Epithelial cell of esophagus (primary cell): ENCODE results near the gene OSTF1.

Experiments used
- DNase-seq: peaks from one replicate; pipeline ENCODE4 v3.0.0; 2010; ENCODE audit warnings: low read depth
- H3K4me3 ChIP-seq: 2 replicates; pipeline ENCODE4 v1.5.1; 2011; ENCODE audit warnings: mild to moderate bottlenecking, low read length, control low read depth
- TF ChIP-seq, protein P1 (sequence below): IDR thresholded peaks from 2 replicates; pipeline ENCODE4 v1.5.1; 2011; ENCODE audit warnings: low read depth, mild to moderate bottlenecking, low read length, control low read depth, inconsistent platforms; ENCODE audit not compliant: insufficient read depth; ENCODE audit errors: missing control alignments

The OSTF1 gene

GRCh38 chr9:75053869-75054268, 34.4 kb upstream of the OSTF1 start:
- TF ChIP-seq, protein P1, sequence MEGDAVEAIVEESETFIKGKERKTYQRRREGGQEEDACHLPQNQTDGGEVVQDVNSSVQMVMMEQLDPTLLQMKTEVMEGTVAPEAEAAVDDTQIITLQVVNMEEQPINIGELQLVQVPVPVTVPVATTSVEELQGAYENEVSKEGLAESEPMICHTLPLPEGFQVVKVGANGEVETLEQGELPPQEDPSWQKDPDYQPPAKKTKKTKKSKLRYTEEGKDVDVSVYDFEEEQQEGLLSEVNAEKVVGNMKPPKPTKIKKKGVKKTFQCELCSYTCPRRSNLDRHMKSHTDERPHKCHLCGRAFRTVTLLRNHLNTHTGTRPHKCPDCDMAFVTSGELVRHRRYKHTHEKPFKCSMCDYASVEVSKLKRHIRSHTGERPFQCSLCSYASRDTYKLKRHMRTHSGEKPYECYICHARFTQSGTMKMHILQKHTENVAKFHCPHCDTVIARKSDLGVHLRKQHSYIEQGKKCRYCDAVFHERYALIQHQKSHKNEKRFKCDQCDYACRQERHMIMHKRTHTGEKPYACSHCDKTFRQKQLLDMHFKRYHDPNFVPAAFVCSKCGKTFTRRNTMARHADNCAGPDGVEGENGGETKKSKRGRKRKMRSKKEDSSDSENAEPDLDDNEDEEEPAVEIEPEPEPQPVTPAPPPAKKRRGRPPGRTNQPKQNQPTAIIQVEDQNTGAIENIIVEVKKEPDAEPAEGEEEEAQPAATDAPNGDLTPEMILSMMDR, result no peak
- no peak for DNase-seq
- no peak overlapping the region for H3K4me3 ChIP-seq

DNA sequence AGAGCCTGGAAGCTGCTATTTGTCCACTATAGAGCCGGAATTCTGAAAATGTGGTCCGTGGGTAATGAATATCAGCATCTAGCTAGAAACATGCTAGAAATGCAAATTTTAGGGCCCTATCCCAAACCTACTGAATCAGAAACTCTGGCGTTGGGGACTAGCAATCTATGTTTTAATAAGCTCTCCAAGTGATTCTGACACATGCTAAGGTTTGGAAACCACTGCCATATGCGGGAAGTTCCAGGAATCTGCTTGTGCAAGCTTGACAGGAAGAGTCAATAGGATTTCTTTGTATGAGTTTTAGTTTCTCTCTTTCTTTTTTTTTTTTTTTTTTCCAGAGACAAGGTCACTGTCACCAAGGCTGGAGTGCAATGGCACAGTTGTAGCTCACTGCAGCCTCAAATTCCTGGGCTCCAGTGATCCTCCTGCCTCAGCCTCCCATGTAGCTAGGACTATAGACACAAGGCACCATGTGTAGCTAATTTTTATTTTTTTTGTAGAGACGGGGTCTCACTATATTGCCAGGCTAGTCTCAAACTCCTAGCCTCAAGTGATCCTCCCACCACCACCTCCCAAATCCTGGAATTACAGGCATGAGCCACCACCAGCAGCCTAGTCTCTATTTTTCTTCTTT, 33.8 kb upstream of the OSTF1 start:
- no peak overlapping the region for H3K4me3 ChIP-seq
- DNase-seq, result no peak
- TF ChIP-seq, protein P1, result no peak

DNA sequence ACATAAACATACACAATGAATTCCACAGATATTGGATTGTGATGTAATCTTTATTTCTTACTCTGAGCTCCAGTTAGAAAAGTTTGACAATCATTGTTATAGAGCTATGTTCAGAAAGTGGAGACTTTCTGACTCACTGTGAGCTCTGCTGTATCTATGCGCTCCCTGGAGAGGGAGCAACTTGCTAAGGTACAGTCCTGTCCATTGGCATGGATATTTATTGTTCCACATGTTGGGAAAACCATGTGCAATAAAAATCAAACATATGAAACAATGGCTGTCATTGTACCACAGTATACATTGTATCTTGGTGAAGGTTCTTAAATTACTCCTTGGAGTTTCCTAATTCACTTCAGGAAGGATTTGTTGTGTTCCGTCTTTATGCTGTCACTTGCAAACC, 27.1 kb upstream of the OSTF1 start:
- H3K4me3 ChIP-seq, result no peak overlapping the region
- DNase-seq, result no peak
- TF ChIP-seq, protein P1, result no peak

DNA sequence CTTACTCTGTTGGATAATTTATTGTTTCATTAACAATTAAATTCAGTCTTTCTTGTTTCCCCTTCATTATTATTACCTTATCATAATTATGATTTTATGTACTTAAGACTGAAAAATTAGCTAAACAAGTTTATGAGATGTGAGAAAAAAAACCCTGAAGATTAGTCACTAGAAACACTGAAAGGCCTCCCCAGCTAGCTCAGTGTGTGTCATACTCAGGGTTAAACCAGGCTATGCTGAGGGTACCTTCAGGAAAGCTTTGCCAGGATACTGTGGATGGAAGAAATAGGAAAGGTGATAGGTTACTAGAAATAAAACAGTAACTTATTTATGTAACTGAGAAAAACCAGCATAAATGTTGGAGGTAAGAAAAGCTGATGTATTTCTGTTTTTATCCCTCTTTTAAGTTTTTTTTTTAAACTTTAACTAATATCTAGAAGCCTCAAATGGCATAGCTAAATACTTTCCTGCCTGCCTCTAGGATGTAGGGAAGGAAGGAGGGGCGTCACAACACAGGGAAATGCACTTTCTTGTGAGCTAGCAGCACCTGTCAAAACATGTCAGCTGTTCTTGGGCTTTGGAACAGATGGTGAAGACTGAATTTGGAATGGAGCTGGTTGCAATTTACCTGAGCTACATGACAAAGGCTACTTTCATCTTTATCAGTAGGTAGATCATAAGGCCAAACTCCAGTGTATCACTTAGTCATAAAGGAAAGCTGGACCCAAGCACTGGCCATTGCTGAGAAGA, 24.6 kb upstream of the OSTF1 start:
- peak; percentile 73 for DNase-seq
- H3K4me3 ChIP-seq, result no peak overlapping the region
- TF ChIP-seq, protein P1, result no peak

DNA sequence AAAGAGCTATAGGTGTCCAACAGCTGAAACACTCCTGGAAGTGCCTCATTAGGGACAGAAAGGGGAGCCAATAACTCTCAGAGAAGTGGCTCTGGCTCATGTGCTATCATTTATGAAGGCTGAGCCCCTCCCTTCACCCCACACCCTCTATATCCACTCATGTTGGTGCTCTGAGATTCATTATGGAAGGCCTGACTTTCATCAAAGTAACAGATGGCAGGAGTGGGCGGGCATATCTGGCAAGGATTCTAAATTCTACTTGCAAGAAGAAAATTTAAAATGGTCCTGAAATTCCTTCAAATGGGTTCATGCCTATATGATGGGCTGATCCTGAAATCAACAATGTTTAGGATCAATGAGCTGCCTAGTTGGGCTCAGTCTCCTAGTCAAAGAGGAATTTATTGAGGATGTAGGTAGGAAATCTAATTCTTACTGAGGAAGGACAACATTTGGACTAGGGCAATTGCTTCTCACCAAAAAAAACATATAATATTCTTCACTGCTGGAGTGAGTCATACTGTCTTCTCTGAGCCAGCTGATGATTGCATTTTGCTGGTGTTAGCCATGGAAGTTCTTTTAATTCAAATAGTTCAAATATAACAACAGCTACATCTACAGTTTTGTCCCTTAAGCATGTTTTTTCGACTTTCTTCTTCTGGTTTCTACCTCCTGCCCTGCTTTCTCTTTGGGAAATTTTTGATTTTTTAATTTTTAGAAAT, 23.8 kb upstream of the OSTF1 start:
- TF ChIP-seq, protein P1, result no peak
- no peak overlapping the region for H3K4me3 ChIP-seq
- DNase-seq, result peak; percentile 36

DNA sequence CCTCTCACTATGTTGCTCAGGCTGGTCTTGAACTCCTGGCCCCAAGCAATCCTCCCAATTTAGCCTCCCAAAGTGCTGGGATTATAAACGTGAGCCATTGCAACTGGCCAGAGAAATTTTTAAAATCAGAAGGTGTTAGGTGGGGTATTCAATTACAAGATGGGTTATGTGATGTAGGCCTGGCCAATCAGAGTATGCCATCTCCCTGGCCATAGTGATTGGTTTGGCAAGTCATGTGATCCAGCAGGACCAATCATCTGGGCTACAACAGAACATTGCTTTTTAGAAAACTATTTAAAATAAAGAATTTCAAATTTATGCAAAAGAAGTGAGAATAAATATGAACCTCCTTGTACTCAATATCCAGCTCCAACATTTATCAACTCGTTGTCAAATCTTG, 22.8 kb upstream of the OSTF1 start:
- DNase-seq, result no peak
- TF ChIP-seq, protein P1, result no peak
- H3K4me3 ChIP-seq, result no peak overlapping the region
